Ovary (tissue), 10 donors: ENCODE measurements around the gene CDK5RAP1. TPM values are rescaled to one million over a fixed set of nuclear protein-coding genes. Genes with fewer than 3 reads are reported as not detected.

Experiments
- DNase-seq, 5 donors: peaks; one replicate each; pipeline ENCODE4 v3.0.0-alpha.2; 2019 to 2020
- H3K27ac ChIP-seq, 2 donors: fragments of 200-600 bp; one replicate each; pipeline versions ENCODE4 v1.5.1 to v1.8.0; 2019 to 2022
- H3K27me3 ChIP-seq: fragments of 200-600 bp; one replicate; pipeline ENCODE4 v1.8.0; 2022
- H3K36me3 ChIP-seq: fragments of 200-600 bp; sonication (generic); one replicate; pipeline ENCODE4 v1.5.1; 2019
- H3K4me1 ChIP-seq: one replicate; pipeline ENCODE4 v1.8.1; 2013; ENCODE audit warnings: mild to moderate bottlenecking, moderate library complexity; ENCODE audit not compliant: insufficient read depth
- H3K4me3 ChIP-seq: fragments of 200-600 bp; sonication (generic); one replicate; pipeline ENCODE4 v1.5.1; 2017
- H3K9me3 ChIP-seq, 2 donors: fragments of 200-600 bp in 1 of 2; sonication (generic) in 1 of 2; one replicate each; pipeline versions ENCODE4 v1.5.1 to v1.8.1; 2013 to 2019; ENCODE audit warnings: mild to moderate bottlenecking in 1 of 2, moderate library complexity in 1 of 2
- EP300 ChIP-seq: sonication (generic); formaldehyde crosslinking; IDR thresholded peaks from one replicate; pipeline ENCODE4 v1.6.1; 2017; ENCODE audit warnings: antibody characterized with exemption
- POLR2A ChIP-seq: fragments of 450-650 bp; IDR thresholded peaks from one replicate; pipeline ENCODE4 v1.6.1; 2017; ENCODE audit warnings: antibody characterized with exemption, mild to moderate bottlenecking, moderate library complexity
- WGBS, 3 donors: extraction: QIAGEN DNeasy Blood & Tissue Kit in 1 of 3; methylation state at CpG; one replicate each; pipeline versions ENCODE4 v1.1.5 to v1.1.7; 2013 to 2017; 5-methylcytosine and 5-hydroxymethylcytosine counted together
- intact Hi-C, 4 donors: fragments of 100-400 bp; cut with DNase I; formaldehyde crosslinking; loops; one replicate each; pipeline versions ENCODE4 v1.11.0 to v1.15.1; 2022 to 2023
- long read RNA-seq, 3 donors: library from polyadenylated mRNA in 2 of 3; unstranded in 2 of 3; transcript quantifications; one replicate each; pipeline ENCODE4 v2.0.0 and lab custom pipeline, GENCODE V29; 2021 to 2026
- polyA plus RNA-seq, 2 donors: library from polyadenylated mRNA; stranded (reverse); fragments of 200-250 nt in 1 of 2; fragments of 350-450 nt in 1 of 2; fragmentation: Illumina TruSeq in 1 of 2; extraction: RNeasy Lipid Tissue Mini Kit (QIAGEN cat#74804) in 1 of 2; gene quantifications; one replicate each; pipeline ENCODE4 v1.2.3, GENCODE V29; 2013 to 2014
- total RNA-seq, 7 donors: library from RNA; depleted of rRNA in 2 of 7; stranded (reverse); fragments of >200 nt in 2 of 7; fragmentation: NEBNext Ultra II Directional in 3 of 7; extraction: Animal tissue kit (Norgen Biotek cat#: 25700) in 3 of 7; gene quantifications; one replicate each; pipeline versions ENCODE4 v1.1.0 to v1.2.4, GENCODE V29; 2016 to 2023
- TF ChIP-seq, protein P1 (sequence below), 3 donors: fragments of 450-650 bp in 2 of 3; fragments of 200-600 bp in 1 of 3; IDR thresholded peaks; one replicate each; pipeline versions ENCODE4 v1.5.1 to v1.8.0; 2016 to 2022; ENCODE audit warnings: antibody characterized with exemption in 3 of 3, mild to moderate bottlenecking in 1 of 3
- donor health status: DM: no; HTN: no; CAD: no; lungs with moderate emphysema.
- donor health status: DM: no; HTN: no; CAD: no.
- donor health status: Bipolar disorder and iron deficiency.
- donor health status: DM: yes; HTN: yes; CAD: no.
- donor health status: DM: no; HTN: no; CAD: no.
- donor health status: DM: yes; HTN: yes; CAD: no.

CDK5RAP1 gene, protein sequence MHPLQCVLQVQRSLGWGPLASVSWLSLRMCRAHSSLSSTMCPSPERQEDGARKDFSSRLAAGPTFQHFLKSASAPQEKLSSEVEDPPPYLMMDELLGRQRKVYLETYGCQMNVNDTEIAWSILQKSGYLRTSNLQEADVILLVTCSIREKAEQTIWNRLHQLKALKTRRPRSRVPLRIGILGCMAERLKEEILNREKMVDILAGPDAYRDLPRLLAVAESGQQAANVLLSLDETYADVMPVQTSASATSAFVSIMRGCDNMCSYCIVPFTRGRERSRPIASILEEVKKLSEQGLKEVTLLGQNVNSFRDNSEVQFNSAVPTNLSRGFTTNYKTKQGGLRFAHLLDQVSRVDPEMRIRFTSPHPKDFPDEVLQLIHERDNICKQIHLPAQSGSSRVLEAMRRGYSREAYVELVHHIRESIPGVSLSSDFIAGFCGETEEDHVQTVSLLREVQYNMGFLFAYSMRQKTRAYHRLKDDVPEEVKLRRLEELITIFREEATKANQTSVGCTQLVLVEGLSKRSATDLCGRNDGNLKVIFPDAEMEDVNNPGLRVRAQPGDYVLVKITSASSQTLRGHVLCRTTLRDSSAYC
- total RNA-seq (10 to 100 TPM; 17.3 to 23.5 (median 19.4) TPM), polyA plus RNA-seq (10 to 100 TPM; 18.4 to 31.9 TPM)
- long read RNA-seq, donor 1, transcript CDK5RAP1-202 (14 exons, 2,122 nt), result major isoform, 81 of 136 reads
- long read RNA-seq, donor 1, partial matches to known transcripts, result 12 of 136 reads
- long read RNA-seq, donor 1, other reads (novel, unspliced or antisense), result 42 of 136 reads
- long read RNA-seq, donor 2, transcript CDK5RAP1-202 (14 exons, 2,122 nt), result major isoform, 8 of 8 reads
- long read RNA-seq, donor 2, partial matches to known transcripts, result 0 of 8 reads
- long read RNA-seq, donor 2, other reads (novel, unspliced or antisense), result 0 of 8 reads
- long read RNA-seq, donor 3, transcript CDK5RAP1-202 (14 exons, 2,122 nt), result major isoform, 17 of 36 reads
- long read RNA-seq, donor 3, partial matches to known transcripts, result 3 of 36 reads
- long read RNA-seq, donor 3, other reads (novel, unspliced or antisense), result 15 of 36 reads

DNA sequence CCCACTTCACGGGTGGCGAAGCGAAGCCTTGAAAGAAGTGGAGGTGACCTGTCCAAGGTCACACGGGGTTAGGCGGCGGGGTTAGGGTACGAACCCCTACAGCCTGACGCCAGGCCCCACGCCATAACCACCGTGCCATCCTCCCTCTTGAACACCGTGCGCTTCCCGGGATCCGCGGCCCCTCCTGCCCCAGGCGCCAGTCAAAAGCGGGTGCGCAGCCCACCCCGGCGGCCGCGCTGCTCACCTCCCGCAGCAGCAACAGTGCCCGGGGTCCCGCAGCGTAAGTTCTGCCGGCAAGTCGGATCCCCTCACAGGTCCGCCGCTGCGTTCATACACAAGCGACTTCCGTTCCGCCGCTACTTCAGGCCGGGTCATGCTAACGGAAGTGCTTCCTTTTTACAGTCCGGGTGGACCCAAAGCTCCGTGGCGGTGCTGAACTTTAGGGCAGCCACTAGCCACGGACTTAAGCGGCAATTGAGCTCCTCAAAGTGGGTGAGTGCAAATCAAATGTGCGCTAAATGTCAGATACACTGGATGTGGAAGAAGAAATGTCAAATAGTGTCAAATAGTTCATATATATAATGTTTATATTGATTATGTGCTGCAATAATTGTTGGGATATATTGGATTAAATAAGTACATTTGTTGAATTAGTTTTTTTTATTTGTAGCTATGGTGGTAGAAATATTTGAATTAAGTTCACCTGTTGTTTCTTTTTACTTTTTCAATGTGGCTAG is at the start of gene CDK5RAP1:
TSS of gene CDK5RAP1 (minus strand) at position 336 of the 737 bp plus-strand sequence. CDS start 4,455 bp downstream, outside the sequence.
- peak within 1 kb of the TSS; percentile 95 for H3K4me3 ChIP-seq
- H3K27ac ChIP-seq, result peak within 1 kb of the TSS; percentile 53 to 58
- TF ChIP-seq POLR2A, result peak; percentile 49
- TF ChIP-seq, protein P1, sequence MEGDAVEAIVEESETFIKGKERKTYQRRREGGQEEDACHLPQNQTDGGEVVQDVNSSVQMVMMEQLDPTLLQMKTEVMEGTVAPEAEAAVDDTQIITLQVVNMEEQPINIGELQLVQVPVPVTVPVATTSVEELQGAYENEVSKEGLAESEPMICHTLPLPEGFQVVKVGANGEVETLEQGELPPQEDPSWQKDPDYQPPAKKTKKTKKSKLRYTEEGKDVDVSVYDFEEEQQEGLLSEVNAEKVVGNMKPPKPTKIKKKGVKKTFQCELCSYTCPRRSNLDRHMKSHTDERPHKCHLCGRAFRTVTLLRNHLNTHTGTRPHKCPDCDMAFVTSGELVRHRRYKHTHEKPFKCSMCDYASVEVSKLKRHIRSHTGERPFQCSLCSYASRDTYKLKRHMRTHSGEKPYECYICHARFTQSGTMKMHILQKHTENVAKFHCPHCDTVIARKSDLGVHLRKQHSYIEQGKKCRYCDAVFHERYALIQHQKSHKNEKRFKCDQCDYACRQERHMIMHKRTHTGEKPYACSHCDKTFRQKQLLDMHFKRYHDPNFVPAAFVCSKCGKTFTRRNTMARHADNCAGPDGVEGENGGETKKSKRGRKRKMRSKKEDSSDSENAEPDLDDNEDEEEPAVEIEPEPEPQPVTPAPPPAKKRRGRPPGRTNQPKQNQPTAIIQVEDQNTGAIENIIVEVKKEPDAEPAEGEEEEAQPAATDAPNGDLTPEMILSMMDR (IDR thresholded peaks at IDR 0.05), result no peak
- peak; percentile 77 to 89 (median 83) for DNase-seq
- WGBS, 3 donors, result 0 to 1% (median 0%) methylated on average over 22 to 43 of the region's 43 CpGs
- no peaks in the 10 kb centered on the region for H3K27me3 ChIP-seq
- intact Hi-C loops, result no loop called here
- no peaks in the 10 kb centered on the region for H3K36me3 ChIP-seq
- H3K4me1 ChIP-seq, result peaks cover 7% of the 10 kb centered on the region
- H3K9me3 ChIP-seq, result no peaks in the 10 kb centered on the region

DNA sequence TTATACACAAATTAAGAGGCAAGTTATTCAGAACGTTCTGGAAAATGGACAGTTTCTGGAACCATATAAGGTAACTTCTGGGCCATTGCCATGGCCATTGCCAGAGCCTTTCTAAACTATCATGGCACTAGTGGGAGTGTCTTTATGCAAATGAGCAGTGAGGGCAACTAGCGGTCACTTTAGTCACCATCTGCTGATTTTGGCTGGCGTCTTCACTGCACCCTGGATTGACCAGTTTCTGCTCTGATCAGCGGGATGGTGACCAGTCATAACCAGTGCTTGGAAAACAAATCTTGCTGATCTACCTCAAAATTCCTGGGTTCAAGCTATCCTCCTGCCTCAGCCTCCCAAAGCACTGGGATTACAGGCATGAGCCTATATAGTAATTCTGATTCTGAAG is 49.5 kb upstream of the CDK5RAP1 start:
- Histone ChIP-seq H3K4me3 (no peak overlapping the region), H3K4me1 (no peaks in the 10 kb centered on the region), H3K27me3 (no peaks in the 10 kb centered on the region), H3K9me3 (no peaks in the 10 kb centered on the region), H3K36me3 (no peaks in the 10 kb centered on the region), H3K27ac (no peak overlapping the region)
- WGBS, 3 donors, result 44 to 65% (median 64%) methylated on average over 4 of the region's 4 CpGs
- intact Hi-C loops, result loop anchor here in 1 of 4 donors (10.0 kb wide), 1 partner anchor 204 kb away; no protein-coding TSS in a partner anchor
- DNase-seq, result no peak
- no peak for TF ChIP-seq EP300
- TF ChIP-seq, protein P1 (IDR thresholded peaks at IDR 0.05), result no peak
- TF ChIP-seq POLR2A, result no peak

DNA sequence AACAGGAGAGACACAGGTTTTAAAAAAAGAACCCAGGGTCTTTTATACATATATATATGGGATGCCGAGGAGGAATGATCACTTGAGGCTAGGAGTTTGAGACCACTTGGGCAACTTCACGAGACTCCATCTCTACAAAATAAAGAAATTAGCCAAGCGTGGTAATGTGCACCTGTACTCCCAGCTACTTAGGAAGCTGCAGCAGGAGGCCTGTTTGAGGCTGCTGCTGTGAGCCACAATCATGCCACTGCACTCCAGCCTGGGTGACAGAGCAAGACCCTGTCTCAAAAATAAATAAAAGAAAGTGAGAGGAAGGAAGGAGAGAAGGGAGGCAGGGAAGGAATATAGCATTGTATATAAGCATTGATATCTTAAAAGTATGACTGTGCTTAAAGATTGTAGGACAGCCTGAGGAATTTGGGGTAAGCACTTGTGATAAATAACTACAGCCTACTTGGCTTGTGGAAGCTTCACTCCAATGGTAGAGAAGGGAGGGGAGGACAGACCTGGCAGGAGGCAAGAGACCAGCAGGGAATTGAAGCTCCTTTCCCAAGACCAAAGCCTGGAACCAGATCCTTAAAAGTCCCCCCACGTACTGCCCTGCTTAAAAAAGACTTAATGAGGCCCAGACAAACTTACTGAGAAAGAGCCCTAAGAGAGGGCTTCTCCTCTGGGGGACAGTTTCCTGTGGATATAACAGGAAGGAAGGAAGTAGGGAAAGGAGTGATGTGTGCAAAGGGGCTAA is 44.7 kb upstream of the CDK5RAP1 start:
- H3K9me3 ChIP-seq, result no peaks in the 10 kb centered on the region
- intact Hi-C loops, result no loop called here
- 77 to 82% (median 82%) methylated on average over 4 of the region's 4 CpGs for WGBS, 3 donors

More for the DNA sequence above, 44.7 kb upstream of the CDK5RAP1 start:
- TF ChIP-seq, protein P1 (IDR thresholded peaks at IDR 0.05), result no peak
- no peak for TF ChIP-seq EP300
- Histone ChIP-seq H3K36me3 (no peaks in the 10 kb centered on the region), H3K27ac (no peak overlapping the region), H3K4me1 (peaks cover 1% of the 10 kb centered on the region), H3K4me3 (no peak overlapping the region), H3K27me3 (no peaks in the 10 kb centered on the region)
- DNase-seq, result no peak
